Neural crest cell (in vitro differentiated cells): ENCODE results near the gene ASAP2. TPM values are rescaled to one million over a fixed set of nuclear protein-coding genes. Genes with fewer than 3 reads are reported as not detected.

Experiments used
- DNase-seq: peaks from one replicate; pipeline ENCODE4 v3.0.0; 2021; ENCODE audit warnings: low read depth, mixed read lengths, low spot score
- H3K27ac Mint-ChIP-seq: one replicate; pipeline ENCODE4 v1.8.0; 2021; ENCODE audit warnings: mild to moderate bottlenecking, mixed read lengths; ENCODE audit not compliant: unreplicated experiment
- H3K27me3 Mint-ChIP-seq: 2 replicates; pipeline ENCODE4 v1.8.0; 2021; ENCODE audit warnings: low read depth, mild to moderate bottlenecking, mixed read lengths
- H3K36me3 Mint-ChIP-seq: 2 replicates; pipeline ENCODE4 v1.8.0; 2021; ENCODE audit warnings: low read depth, mild to moderate bottlenecking, mixed read lengths
- H3K4me1 Mint-ChIP-seq: 2 replicates; pipeline ENCODE4 v1.8.0; 2021; ENCODE audit warnings: mixed read lengths
- H3K4me3 Mint-ChIP-seq: one replicate; pipeline ENCODE4 v1.8.0; 2021; ENCODE audit warnings: mild to moderate bottlenecking, mixed read lengths
- H3K9me3 Mint-ChIP-seq: 2 replicates; pipeline ENCODE4 v1.8.0; 2021; ENCODE audit warnings: mixed read lengths
- CTCF ChIP-seq: fragments of 200-600 bp; sonication (generic); conservative IDR thresholded peaks from 2 replicates; pipeline ENCODE4 v1.5.0; 2021; ENCODE audit warnings: antibody characterized with exemption, mild to moderate bottlenecking
- total RNA-seq: library from RNA; stranded (reverse); gene quantifications from 2 replicates; pipeline ENCODE4 v1.2.1, GENCODE V29; 2021

Gene ASAP2
- total RNA-seq, 1 donor from 2014 or later: 48.6 TPM

GRCh38 chr2:9341337-9341887 lies 134.8 kb downstream of the ASAP2 start:
- no peak for TF ChIP-seq CTCF
- Mint-ChIP-seq H3K4me1 (peaks cover 7% of the 10 kb centered on the region), H3K36me3 (peaks cover 44% of the 10 kb centered on the region), H3K4me3 (no peak overlapping the region), H3K27me3 (no peaks in the 10 kb centered on the region), H3K27ac (no peak overlapping the region), H3K9me3 (no peaks in the 10 kb centered on the region)
- DNase-seq: no peak

- Mint-ChIP-seq H3K9me3 (no peaks in the 10 kb centered on the region), H3K4me3 (no peak overlapping the region), H3K27ac (peak overlapping the region; percentile 1), H3K27me3 (no peaks in the 10 kb centered on the region), H3K4me1 (peaks cover 5% of the 10 kb centered on the region), H3K36me3 (peaks cover 39% of the 10 kb centered on the region)
- DNase-seq: no peak
- TF ChIP-seq CTCF: no peak
Observed at GRCh38 chr2:9342659-9343058, 136.0 kb downstream of the ASAP2 start.

GRCh38 chr2:9343524-9343923 lies 136.9 kb downstream of the ASAP2 start:
- Mint-ChIP-seq H3K27ac (no peak overlapping the region), H3K4me1 (peaks cover 5% of the 10 kb centered on the region)

GRCh38 chr2:9344434-9344833 lies 137.8 kb downstream of the ASAP2 start:
- peaks cover 32% of the 10 kb centered on the region for H3K36me3 Mint-ChIP-seq
- H3K4me3 Mint-ChIP-seq: no peak overlapping the region
- H3K27me3 Mint-ChIP-seq: no peaks in the 10 kb centered on the region
- no peak for TF ChIP-seq CTCF
- DNase-seq: no peak
- H3K9me3 Mint-ChIP-seq: no peaks in the 10 kb centered on the region
- H3K4me1 Mint-ChIP-seq: peaks cover 5% of the 10 kb centered on the region
- no peak overlapping the region for H3K27ac Mint-ChIP-seq

More at GRCh38 chr2:9343524-9343923, 136.9 kb downstream of the ASAP2 start:
- H3K36me3 Mint-ChIP-seq: peaks cover 34% of the 10 kb centered on the region
- no peak overlapping the region for H3K4me3 Mint-ChIP-seq
- no peaks in the 10 kb centered on the region for H3K9me3 Mint-ChIP-seq
- H3K27me3 Mint-ChIP-seq: no peaks in the 10 kb centered on the region
- no peak for DNase-seq
- TF ChIP-seq CTCF: no peak

- no peak for DNase-seq
- Mint-ChIP-seq H3K4me1 (peaks cover 5% of the 10 kb centered on the region), H3K4me3 (no peak overlapping the region), H3K9me3 (no peaks in the 10 kb centered on the region), H3K27me3 (no peaks in the 10 kb centered on the region), H3K27ac (peak overlapping the region; percentile 81), H3K36me3 (peaks cover 24% of the 10 kb centered on the region)
- TF ChIP-seq CTCF: no peak
Observed at GRCh38 chr2:9345343-9345742, 138.7 kb downstream of the ASAP2 start.
